Peyer's patch (tissue), 4 donors: ENCODE results near the gene TUBB2A.

Experiments used
- POLR2A ChIP-seq, 2 donors: fragments of 450-650 bp; IDR thresholded peaks; one replicate each; pipeline ENCODE4 v1.5.1; 2017; ENCODE audit warnings: antibody characterized with exemption in 2 of 2, mild to moderate bottlenecking in 2 of 2, moderate library complexity in 2 of 2
- TF ChIP-seq, protein P1 (sequence below), 6 experiments: fragments of 450-650 bp in 4 of 6; fragments of 200-600 bp in 2 of 6; sonication (generic) in 1 of 6; IDR thresholded peaks; one replicate each; pipeline ENCODE4 v1.5.1; 2017 to 2019; ENCODE audit warnings: antibody characterized with exemption in 6 of 6, mild to moderate bottlenecking in 3 of 6, moderate library complexity in 1 of 6

DNA sequence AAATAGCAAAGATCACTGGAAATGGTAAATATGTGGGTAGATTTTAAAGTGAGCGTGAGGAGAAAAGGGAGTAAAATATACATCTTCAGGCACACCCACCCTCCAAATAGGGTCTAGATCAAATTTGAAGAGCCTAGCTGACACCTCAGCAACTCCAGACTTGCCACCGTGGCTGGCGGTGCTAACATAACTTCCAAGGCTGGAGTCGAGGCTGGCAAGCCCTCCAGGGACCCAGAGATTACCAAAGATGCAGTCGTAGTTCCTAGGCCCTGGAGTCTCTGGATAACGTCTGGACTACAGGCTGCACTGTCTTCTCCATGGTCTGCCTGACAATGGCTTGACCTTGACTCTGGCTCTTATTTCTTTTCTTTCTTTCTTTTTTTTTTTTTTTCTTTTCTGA is 47.6 kb upstream of the TUBB2A start:
- TF ChIP-seq, protein P1, sequence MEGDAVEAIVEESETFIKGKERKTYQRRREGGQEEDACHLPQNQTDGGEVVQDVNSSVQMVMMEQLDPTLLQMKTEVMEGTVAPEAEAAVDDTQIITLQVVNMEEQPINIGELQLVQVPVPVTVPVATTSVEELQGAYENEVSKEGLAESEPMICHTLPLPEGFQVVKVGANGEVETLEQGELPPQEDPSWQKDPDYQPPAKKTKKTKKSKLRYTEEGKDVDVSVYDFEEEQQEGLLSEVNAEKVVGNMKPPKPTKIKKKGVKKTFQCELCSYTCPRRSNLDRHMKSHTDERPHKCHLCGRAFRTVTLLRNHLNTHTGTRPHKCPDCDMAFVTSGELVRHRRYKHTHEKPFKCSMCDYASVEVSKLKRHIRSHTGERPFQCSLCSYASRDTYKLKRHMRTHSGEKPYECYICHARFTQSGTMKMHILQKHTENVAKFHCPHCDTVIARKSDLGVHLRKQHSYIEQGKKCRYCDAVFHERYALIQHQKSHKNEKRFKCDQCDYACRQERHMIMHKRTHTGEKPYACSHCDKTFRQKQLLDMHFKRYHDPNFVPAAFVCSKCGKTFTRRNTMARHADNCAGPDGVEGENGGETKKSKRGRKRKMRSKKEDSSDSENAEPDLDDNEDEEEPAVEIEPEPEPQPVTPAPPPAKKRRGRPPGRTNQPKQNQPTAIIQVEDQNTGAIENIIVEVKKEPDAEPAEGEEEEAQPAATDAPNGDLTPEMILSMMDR (IDR thresholded peaks at IDR 0.05) = no peak
- TF ChIP-seq POLR2A (IDR thresholded peaks at IDR 0.05) = no peak
